ENCODE measurements around the gene PARD6A.

DNA sequence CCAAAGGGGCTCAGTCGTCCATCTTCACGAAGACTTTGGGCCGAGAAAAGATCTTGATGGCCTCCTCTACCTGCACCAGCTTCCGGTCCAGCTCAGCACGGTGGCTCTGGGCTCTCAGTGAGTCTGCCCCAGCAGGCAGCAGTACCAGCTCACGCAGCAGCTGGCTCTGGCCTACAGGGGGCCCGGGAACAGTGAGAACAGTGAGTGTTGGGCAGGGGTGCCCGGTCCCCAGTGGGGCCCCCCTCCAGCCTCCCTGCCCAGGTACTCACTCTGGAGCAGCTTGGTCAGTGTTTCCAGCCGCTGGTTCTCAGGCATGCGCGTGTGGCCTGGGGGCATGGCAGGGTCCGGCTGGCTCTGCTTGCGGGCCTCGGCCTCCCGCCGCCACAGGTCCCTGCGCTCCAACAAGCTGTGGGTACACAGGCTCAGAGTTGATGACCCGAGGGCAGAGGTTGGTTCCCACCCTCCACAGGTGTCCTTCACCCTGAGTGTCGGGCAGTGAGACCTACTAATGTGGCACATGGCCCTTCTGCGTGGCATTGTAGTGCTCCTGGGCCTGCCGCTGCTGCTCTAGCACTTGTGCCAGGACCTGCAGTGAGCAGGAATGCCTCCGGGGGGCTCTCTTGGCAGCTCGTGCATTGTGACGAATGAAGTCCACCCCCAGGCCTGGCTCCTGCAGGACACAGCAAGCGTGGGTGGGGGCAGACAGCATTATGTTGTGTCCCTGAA lies 2.6 kb downstream of the PARD6A start:
- TF ChIP-seq, protein P1, sequence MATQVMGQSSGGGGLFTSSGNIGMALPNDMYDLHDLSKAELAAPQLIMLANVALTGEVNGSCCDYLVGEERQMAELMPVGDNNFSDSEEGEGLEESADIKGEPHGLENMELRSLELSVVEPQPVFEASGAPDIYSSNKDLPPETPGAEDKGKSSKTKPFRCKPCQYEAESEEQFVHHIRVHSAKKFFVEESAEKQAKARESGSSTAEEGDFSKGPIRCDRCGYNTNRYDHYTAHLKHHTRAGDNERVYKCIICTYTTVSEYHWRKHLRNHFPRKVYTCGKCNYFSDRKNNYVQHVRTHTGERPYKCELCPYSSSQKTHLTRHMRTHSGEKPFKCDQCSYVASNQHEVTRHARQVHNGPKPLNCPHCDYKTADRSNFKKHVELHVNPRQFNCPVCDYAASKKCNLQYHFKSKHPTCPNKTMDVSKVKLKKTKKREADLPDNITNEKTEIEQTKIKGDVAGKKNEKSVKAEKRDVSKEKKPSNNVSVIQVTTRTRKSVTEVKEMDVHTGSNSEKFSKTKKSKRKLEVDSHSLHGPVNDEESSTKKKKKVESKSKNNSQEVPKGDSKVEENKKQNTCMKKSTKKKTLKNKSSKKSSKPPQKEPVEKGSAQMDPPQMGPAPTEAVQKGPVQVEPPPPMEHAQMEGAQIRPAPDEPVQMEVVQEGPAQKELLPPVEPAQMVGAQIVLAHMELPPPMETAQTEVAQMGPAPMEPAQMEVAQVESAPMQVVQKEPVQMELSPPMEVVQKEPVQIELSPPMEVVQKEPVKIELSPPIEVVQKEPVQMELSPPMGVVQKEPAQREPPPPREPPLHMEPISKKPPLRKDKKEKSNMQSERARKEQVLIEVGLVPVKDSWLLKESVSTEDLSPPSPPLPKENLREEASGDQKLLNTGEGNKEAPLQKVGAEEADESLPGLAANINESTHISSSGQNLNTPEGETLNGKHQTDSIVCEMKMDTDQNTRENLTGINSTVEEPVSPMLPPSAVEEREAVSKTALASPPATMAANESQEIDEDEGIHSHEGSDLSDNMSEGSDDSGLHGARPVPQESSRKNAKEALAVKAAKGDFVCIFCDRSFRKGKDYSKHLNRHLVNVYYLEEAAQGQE (IDR thresholded peaks at IDR 0.05; ENCODE audit: low read depth): no peak
- TF ChIP-seq EP300 (IDR thresholded peaks at IDR 0.05; ENCODE audit: borderline replicate concordance) (no peak), FOXM1 (IDR thresholded peaks at IDR 0.05; ENCODE audit: borderline replicate concordance, low read depth) (no peak), CEBPB (IDR thresholded peaks at IDR 0.05) (no peak), TCF12 (IDR thresholded peaks at IDR 0.05; ENCODE audit: low read depth) (no peak), RAD21 (IDR thresholded peaks at IDR 0.05; ENCODE audit: low read depth) (peak; percentile 45), YY1 (IDR thresholded peaks at IDR 0.05; ENCODE audit: low read depth) (no peak), USF1 (IDR thresholded peaks at IDR 0.05) (no peak), TAF1 (IDR thresholded peaks at IDR 0.05; ENCODE audit: low read depth) (no peak), CREB1 (IDR thresholded peaks at IDR 0.05; ENCODE audit: low read depth) (no peak)
- TF ChIP-seq, protein P2, sequence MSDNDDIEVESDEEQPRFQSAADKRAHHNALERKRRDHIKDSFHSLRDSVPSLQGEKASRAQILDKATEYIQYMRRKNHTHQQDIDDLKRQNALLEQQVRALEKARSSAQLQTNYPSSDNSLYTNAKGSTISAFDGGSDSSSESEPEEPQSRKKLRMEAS (IDR thresholded peaks at IDR 0.05): no peak
